ENCODE data around the gene TBC1D22A. TPM values are rescaled to one million over a fixed set of nuclear protein-coding genes. Genes with fewer than 3 reads are reported as not detected.

Gene TBC1D22A
- polyA plus RNA-seq, 1 donor (not counting 4 experiments of a cell fraction or from before 2014, with no cell fraction given): 20.9 TPM

GRCh38 chr22:46848197-46848596 lies 85.7 kb downstream of the TBC1D22A start:
- TF ChIP-seq CTCF (optimal IDR thresholded peaks at IDR 0.05 in 1 of 3, IDR thresholded peaks at IDR 0.05 in 1 of 3, conservative IDR thresholded peaks at IDR 0.05 in 1 of 3; ENCODE audit: extremely low read depth in 1 of 3, insufficient read depth in 2 of 3, low read length in 3 of 3) (no peak), EZH2 (IDR thresholded peaks at IDR 0.05; ENCODE audit: low read length) (no peak)
- Histone ChIP-seq H3K9ac (ENCODE audit: control insufficient read depth, extremely low read depth, insufficient read depth, low read length) (no peak overlapping the region), H3K9me1 (ENCODE audit: control insufficient read depth, extremely low read depth, insufficient read depth, low read length) (no peaks in the 10 kb centered on the region), H3K27me3 (ENCODE audit: control insufficient read depth, extremely low read depth, insufficient read depth, low read length) (no peaks in the 10 kb centered on the region), H3K4me3 (ENCODE audit: control insufficient read depth in 2 of 3, extremely low read depth in 1 of 3, insufficient read depth in 2 of 3, low read depth in 1 of 3, low read length in 3 of 3) (no peak overlapping the region), H4K20me1 (ENCODE audit: control insufficient read depth, extremely low read depth, insufficient read depth, low read length) (peaks cover 2% of the 10 kb centered on the region), H3K36me3 (ENCODE audit: control insufficient read depth in 2 of 2, extremely low read depth in 1 of 2, insufficient read depth in 2 of 2, low read length in 2 of 2) (peaks cover 3 to 5% of the 10 kb centered on the region in 2 experiments), H3K79me2 (ENCODE audit: control insufficient read depth, insufficient read depth, low read length) (peaks cover 57% of the 10 kb centered on the region), H3K4me1 (ENCODE audit: control insufficient read depth, extremely low read depth, insufficient read depth, low read length) (peaks cover 36% of the 10 kb centered on the region), H2AFZ (ENCODE audit: control insufficient read depth, low read length) (no peak overlapping the region), H3K27ac (ENCODE audit: control insufficient read depth, insufficient read depth, low read length) (no peak overlapping the region), H3K4me2 (ENCODE audit: control insufficient read depth, extremely low read depth, insufficient read depth, low read depth, low read length) (no peak overlapping the region), H3K9me3 (ENCODE audit: control insufficient read depth, low read depth, low read length) (no peaks in the 10 kb centered on the region)
- dilution Hi-C loops (cut with MboI; ENCODE audit: extremely low pct_ligation_motif_present, low sequenced_read_pairs): no loop called here
- FAIRE-seq: no peak
- no peak for DNase-seq (ENCODE audit: low read depth, low spot score)

- no peak overlapping the region for H3K9ac ChIP-seq (ENCODE audit: control insufficient read depth, extremely low read depth, insufficient read depth, low read length)
- no peak overlapping the region for H3K27ac ChIP-seq (ENCODE audit: control insufficient read depth, insufficient read depth, low read length)
- H4K20me1 ChIP-seq (ENCODE audit: control insufficient read depth, extremely low read depth, insufficient read depth, low read length): no peaks in the 10 kb centered on the region
- DNase-seq (ENCODE audit: low read depth, low spot score) (no peak), FAIRE-seq (no peak)
- no peaks in the 10 kb centered on the region for H3K9me1 ChIP-seq (ENCODE audit: control insufficient read depth, extremely low read depth, insufficient read depth, low read length)
- H2AFZ ChIP-seq (ENCODE audit: control insufficient read depth, low read length): no peak overlapping the region
- dilution Hi-C loops (cut with MboI; ENCODE audit: extremely low pct_ligation_motif_present, low sequenced_read_pairs): no loop called here
- no peaks in the 10 kb centered on the region for H3K27me3 ChIP-seq (ENCODE audit: control insufficient read depth, extremely low read depth, insufficient read depth, low read length)
- H3K36me3 ChIP-seq (ENCODE audit: control insufficient read depth in 2 of 2, extremely low read depth in 1 of 2, insufficient read depth in 2 of 2, low read length in 2 of 2): peaks cover 3 to 5% of the 10 kb centered on the region in 2 experiments
- no peaks in the 10 kb centered on the region for H3K9me3 ChIP-seq (ENCODE audit: control insufficient read depth, low read depth, low read length)
- no peak for TF ChIP-seq EZH2 (IDR thresholded peaks at IDR 0.05; ENCODE audit: low read length)
- TF ChIP-seq CTCF (optimal IDR thresholded peaks at IDR 0.05 in 1 of 3, IDR thresholded peaks at IDR 0.05 in 1 of 3, conservative IDR thresholded peaks at IDR 0.05 in 1 of 3; ENCODE audit: extremely low read depth in 1 of 3, insufficient read depth in 2 of 3, low read length in 3 of 3): no peak
- H3K4me3 ChIP-seq (ENCODE audit: control insufficient read depth in 2 of 3, extremely low read depth in 1 of 3, insufficient read depth in 2 of 3, low read depth in 1 of 3, low read length in 3 of 3): no peak overlapping the region
- no peak overlapping the region for H3K4me2 ChIP-seq (ENCODE audit: control insufficient read depth, extremely low read depth, insufficient read depth, low read depth, low read length)
- peaks cover 48% of the 10 kb centered on the region for H3K79me2 ChIP-seq (ENCODE audit: control insufficient read depth, insufficient read depth, low read length)
- peaks cover 27% of the 10 kb centered on the region for H3K4me1 ChIP-seq (ENCODE audit: control insufficient read depth, extremely low read depth, insufficient read depth, low read length)
These were observed 86.7 kb downstream of the TBC1D22A start for GRCh38 chr22:46849101-46849500.

All from keratinocyte (primary cell).